ENCODE data around the gene SSMEM1. TPM values are rescaled to one million over a fixed set of nuclear protein-coding genes. Genes with fewer than 3 reads are reported as not detected.

The SSMEM1 gene
- total and polyA plus RNA-seq, 9 of the 15 experiments (the other 6 are each of a cell fraction or from before 2014, with no cell fraction given), result 0.10 to 0.28 (median 0.18) TPM; not detected in 4

DNA sequence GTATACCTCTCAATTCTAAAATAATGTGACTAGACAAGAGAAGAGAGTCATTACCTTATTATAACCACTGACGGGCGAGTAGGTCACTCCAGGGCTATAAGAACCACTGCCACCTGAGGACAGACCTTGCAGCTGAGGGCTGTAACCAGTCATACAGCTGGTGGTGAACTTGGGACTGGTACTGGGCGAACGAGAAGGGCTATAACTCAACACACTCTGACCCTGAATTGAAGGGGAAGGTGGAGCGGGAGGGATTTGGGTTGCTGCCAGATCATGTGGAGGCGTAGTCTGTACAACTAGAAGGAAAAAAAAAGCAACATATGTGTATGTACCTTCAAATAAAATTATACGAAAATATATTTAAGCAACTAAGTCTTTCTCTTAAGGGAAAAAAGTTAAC lies 5.9 kb upstream of the SSMEM1 start (continued):
- peak; percentile 22; the same call in 1 of the 2 replicates for TF ChIP-seq USF1 (CRISPR knock-in tag; IDR thresholded peaks at IDR 0.05)
- TF ChIP-seq ZNF551 (CRISPR knock-in tag; IDR thresholded peaks at IDR 0.05), result no peak
- TF ChIP-seq ERF (CRISPR knock-in tag; IDR thresholded peaks at IDR 0.05), result no peak
- peak; percentile 60 for TF ChIP-seq SMAD1 (IDR thresholded peaks at IDR 0.05; ENCODE audit: low read depth, low read length, partially characterized antibody)
- TF ChIP-seq ZNF197 (CRISPR knock-in tag; IDR thresholded peaks at IDR 0.05; ENCODE audit: low read depth), result no peak
- no peak for TF ChIP-seq BRF2 (IDR thresholded peaks at IDR 0.05; ENCODE audit: borderline replicate concordance, insufficient read depth, insufficient read length)
- no peak for TF ChIP-seq ZNF232 (CRISPR knock-in tag; IDR thresholded peaks at IDR 0.05)
- TF ChIP-seq, protein P1, sequence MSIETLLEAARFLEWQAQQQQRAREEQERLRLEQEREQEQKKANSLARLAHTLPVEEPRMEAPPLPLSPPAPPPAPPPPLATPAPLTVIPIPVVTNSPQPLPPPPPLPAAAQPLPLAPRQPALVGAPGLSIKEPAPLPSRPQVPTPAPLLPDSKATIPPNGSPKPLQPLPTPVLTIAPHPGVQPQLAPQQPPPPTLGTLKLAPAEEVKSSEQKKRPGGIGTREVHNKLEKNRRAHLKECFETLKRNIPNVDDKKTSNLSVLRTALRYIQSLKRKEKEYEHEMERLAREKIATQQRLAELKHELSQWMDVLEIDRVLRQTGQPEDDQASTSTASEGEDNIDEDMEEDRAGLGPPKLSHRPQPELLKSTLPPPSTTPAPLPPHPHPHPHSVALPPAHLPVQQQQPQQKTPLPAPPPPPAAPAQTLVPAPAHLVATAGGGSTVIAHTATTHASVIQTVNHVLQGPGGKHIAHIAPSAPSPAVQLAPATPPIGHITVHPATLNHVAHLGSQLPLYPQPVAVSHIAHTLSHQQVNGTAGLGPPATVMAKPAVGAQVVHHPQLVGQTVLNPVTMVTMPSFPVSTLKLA (conservative IDR thresholded peaks at IDR 0.05), result 0 out of 4 replicates have a peak, but pooled peaks of 1 of the 2 experiments have one; percentile 11
- TF ChIP-seq ZNF785 (CRISPR knock-in tag; IDR thresholded peaks at IDR 0.05), result no peak
- peak; percentile 93 for TF ChIP-seq MEIS2 (IDR thresholded peaks at IDR 0.05; ENCODE audit: partially characterized antibody)
- TF ChIP-seq JUND (IDR thresholded peaks at IDR 0.05; ENCODE audit: borderline replicate concordance, low read depth, low read length), result 0 out of 2 replicates have a peak, but pooled peaks have one; percentile 8
- no peak for TF ChIP-seq JUND (tag; IDR thresholded peaks at IDR 0.05; ENCODE audit: borderline replicate concordance, low read depth, low read length)
- no peak for TF ChIP-seq PHB2 (IDR thresholded peaks at IDR 0.05; ENCODE audit: low read depth)
- TF ChIP-seq TRIM24 (IDR thresholded peaks at IDR 0.05), result peak; percentile 6 to 53; a peak in 1 of 4 replicates
- TF ChIP-seq, protein P2, sequence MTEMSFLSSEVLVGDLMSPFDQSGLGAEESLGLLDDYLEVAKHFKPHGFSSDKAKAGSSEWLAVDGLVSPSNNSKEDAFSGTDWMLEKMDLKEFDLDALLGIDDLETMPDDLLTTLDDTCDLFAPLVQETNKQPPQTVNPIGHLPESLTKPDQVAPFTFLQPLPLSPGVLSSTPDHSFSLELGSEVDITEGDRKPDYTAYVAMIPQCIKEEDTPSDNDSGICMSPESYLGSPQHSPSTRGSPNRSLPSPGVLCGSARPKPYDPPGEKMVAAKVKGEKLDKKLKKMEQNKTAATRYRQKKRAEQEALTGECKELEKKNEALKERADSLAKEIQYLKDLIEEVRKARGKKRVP (CRISPR knock-in tag; IDR thresholded peaks at IDR 0.05), result no peak
- no peak for TF ChIP-seq CREB3 (tag; conservative IDR thresholded peaks at IDR 0.05; ENCODE audit: low read depth)
- TF ChIP-seq KDM1A (IDR thresholded peaks at IDR 0.05), result no peak
- TF ChIP-seq RFX7 (CRISPR knock-in tag; IDR thresholded peaks at IDR 0.05), result no peak
- TF ChIP-seq ZNF316 (IDR thresholded peaks at IDR 0.05), result peak; percentile 49
- no peak for TF ChIP-seq ETV1 (tag; conservative IDR thresholded peaks at IDR 0.05; ENCODE audit: low read depth)
- TF ChIP-seq HDGF (IDR thresholded peaks at IDR 0.05), result peak; percentile 77; the same call in 1 of the 2 replicates
- TF ChIP-seq ADNP (tag; IDR thresholded peaks at IDR 0.05), result no peak
